ENCODE results near the gene TMEM229B. TPM values are rescaled to one million over a fixed set of nuclear protein-coding genes. Genes with fewer than 3 reads are reported as not detected.

The TMEM229B gene
- total and polyA plus RNA-seq, 2 donors (not counting 1 experiment from before 2014, with no cell fraction given), result 0.68 to 0.99 TPM

DNA sequence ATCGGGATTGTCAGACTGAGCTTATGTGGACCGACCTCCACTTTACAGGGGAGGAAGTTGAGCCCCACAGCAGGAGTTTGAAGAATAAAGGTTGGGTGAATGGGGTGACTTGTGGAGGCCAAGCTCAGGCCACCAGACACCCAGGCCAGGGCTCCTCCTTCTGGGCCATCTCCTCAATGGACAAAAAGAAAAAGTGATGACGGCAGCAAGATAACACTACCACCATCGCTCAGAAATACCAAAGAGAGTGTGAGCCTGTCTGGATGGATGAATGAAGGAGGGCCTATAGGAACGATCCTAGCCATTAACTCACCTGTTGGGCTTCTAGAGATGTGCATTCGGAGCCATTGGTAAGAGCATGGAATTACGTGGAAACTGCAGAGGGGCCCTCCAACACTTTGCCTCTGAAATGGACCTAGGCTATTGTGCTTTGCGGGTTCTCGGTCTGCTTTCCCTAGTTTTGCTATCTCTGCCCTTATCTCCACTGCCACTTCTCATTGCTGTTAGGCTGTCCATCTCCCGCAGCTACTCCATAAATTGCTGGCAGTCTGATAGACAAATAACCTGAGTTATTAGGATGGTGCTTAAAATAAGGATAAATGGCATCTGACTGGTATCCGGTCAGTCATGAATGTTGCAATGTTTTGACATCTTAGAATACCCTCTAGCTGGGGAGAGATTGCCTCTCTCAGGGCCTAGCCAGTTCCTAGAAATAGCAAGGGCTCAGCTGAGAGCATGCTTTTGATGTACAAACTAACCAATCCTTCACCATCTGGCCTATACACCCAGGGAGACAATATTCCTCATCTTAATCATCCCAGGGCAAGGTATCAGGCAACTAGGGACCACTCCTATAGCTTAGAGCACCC, 66.9 kb downstream of the TMEM229B start:
- H4K20me1 ChIP-seq (ENCODE audit: control insufficient read depth, extremely low read depth, insufficient read depth, low read length), result no peaks in the 10 kb centered on the region
- no peak overlapping the region for H2AFZ ChIP-seq (ENCODE audit: low read length)
- H3K27ac ChIP-seq (ENCODE audit: insufficient read depth, low read length), result no peak overlapping the region
- H3K9me3 ChIP-seq (ENCODE audit: control insufficient read depth, insufficient read depth, low read depth, low read length), result no peaks in the 10 kb centered on the region
- H3K9ac ChIP-seq (ENCODE audit: insufficient read depth, low read length), result no peak overlapping the region
- H3K79me2 ChIP-seq (ENCODE audit: control insufficient read depth, insufficient read depth, low read length), result no peaks in the 10 kb centered on the region
- DNase-seq (ENCODE audit: low read depth in 2 of 2), result no peak
- no peaks in the 10 kb centered on the region for H3K36me3 ChIP-seq (ENCODE audit: control insufficient read depth, insufficient read depth, low read length)
- no peaks in the 10 kb centered on the region for H3K27me3 ChIP-seq (ENCODE audit: control insufficient read depth, insufficient read depth, low read length)
- H3K4me3 ChIP-seq (replicated peaks in 1 of 4; ENCODE audit: control extremely low read depth in 1 of 4, insufficient read depth in 1 of 4, low read depth in 3 of 4, low read length in 4 of 4), result no peak overlapping the region
- TF ChIP-seq, protein P1, sequence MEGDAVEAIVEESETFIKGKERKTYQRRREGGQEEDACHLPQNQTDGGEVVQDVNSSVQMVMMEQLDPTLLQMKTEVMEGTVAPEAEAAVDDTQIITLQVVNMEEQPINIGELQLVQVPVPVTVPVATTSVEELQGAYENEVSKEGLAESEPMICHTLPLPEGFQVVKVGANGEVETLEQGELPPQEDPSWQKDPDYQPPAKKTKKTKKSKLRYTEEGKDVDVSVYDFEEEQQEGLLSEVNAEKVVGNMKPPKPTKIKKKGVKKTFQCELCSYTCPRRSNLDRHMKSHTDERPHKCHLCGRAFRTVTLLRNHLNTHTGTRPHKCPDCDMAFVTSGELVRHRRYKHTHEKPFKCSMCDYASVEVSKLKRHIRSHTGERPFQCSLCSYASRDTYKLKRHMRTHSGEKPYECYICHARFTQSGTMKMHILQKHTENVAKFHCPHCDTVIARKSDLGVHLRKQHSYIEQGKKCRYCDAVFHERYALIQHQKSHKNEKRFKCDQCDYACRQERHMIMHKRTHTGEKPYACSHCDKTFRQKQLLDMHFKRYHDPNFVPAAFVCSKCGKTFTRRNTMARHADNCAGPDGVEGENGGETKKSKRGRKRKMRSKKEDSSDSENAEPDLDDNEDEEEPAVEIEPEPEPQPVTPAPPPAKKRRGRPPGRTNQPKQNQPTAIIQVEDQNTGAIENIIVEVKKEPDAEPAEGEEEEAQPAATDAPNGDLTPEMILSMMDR (conservative IDR thresholded peaks at IDR 0.05 in 1 of 2, IDR thresholded peaks at IDR 0.05 in 1 of 2; ENCODE audit: low read depth in 1 of 2, low read length in 2 of 2), result no peak
- no peak for TF ChIP-seq EZH2 (IDR thresholded peaks at IDR 0.05; ENCODE audit: low read length, missing control alignments)
- H3K4me1 ChIP-seq (ENCODE audit: control insufficient read depth, extremely low read depth, insufficient read depth, low read length), result no peaks in the 10 kb centered on the region
- H3K4me2 ChIP-seq (ENCODE audit: extremely low read depth, insufficient read depth, low read length), result no peak overlapping the region

Other genes with a start within 250 kb of the TMEM229B start
- 17.7 and 32.0 TPM in 2 replicates for gene PALS1, start 247.3 kb downstream of the TMEM229B start, total RNA-seq
- gene PALS1, start 247.3 kb downstream of the TMEM229B start, polyA plus RNA-seq, result 24.9 and 25.6 TPM in 2 replicates
- gene ATP6V1D, start 128.9 kb downstream of the TMEM229B start, total RNA-seq, result 95.5 and 120 TPM in 2 replicates
- 90.0 and 91.5 TPM in 2 replicates for gene ATP6V1D, start 128.9 kb downstream of the TMEM229B start, polyA plus RNA-seq
- 152 and 180 TPM in 2 replicates for gene EIF2S1, start 128.4 kb downstream of the TMEM229B start, total RNA-seq
- gene EIF2S1, start 128.4 kb downstream of the TMEM229B start, polyA plus RNA-seq, result 182 and 222 TPM in 2 replicates
- 0.17 and 0.51 TPM in 2 replicates for gene PLEK2, start 76.6 kb downstream of the TMEM229B start, total RNA-seq
- gene PLEK2, start 76.6 kb downstream of the TMEM229B start, polyA plus RNA-seq, result 1.1 and 3.5 TPM in 2 replicates
- gene PLEKHH1, start 44.6 kb upstream of the TMEM229B start, total RNA-seq, result 0.33 and 0.77 TPM in 2 replicates
- 0.10 and 0.71 TPM in 2 replicates for gene PLEKHH1, start 44.6 kb upstream of the TMEM229B start, polyA plus RNA-seq
- 12.7 and 20.8 TPM in 2 replicates for gene PIGH, start 111.5 kb upstream of the TMEM229B start, total RNA-seq
- gene PIGH, start 111.5 kb upstream of the TMEM229B start, polyA plus RNA-seq, result 14.2 and 15.6 TPM in 2 replicates
- 2.3 and 8.4 TPM in 2 replicates for gene ARG2, start 131.2 kb upstream of the TMEM229B start, total RNA-seq
- 1.9 and 3.2 TPM in 2 replicates for gene ARG2, start 131.2 kb upstream of the TMEM229B start, polyA plus RNA-seq
- gene VTI1B, start 185.9 kb upstream of the TMEM229B start, total RNA-seq, result 63.7 and 67.9 TPM in 2 replicates
- 88.9 and 89.8 TPM in 2 replicates for gene VTI1B, start 185.9 kb upstream of the TMEM229B start, polyA plus RNA-seq
- gene RDH11, start 207.0 kb upstream of the TMEM229B start, total RNA-seq, result 96.8 and 174 TPM in 2 replicates
- gene RDH11, start 207.0 kb upstream of the TMEM229B start, polyA plus RNA-seq, result 135 and 151 TPM in 2 replicates
- gene RDH12, start 213.2 kb upstream of the TMEM229B start, total RNA-seq, result not detected in 2 replicates
- gene RDH12, start 213.2 kb upstream of the TMEM229B start, polyA plus RNA-seq, result not detected in 2 replicates

Measured in fibroblast of lung (primary cell).